ENCODE measurements around the gene IL25. TPM values are rescaled to one million over a fixed set of nuclear protein-coding genes. Genes with fewer than 3 reads are reported as not detected.
"Not testable (repeated sequence)": the region's sequence is repeated elsewhere in the genome, so short reads cannot be mapped to it uniquely, and the experiment has no call there.

The IL25 gene
- total and polyA plus RNA-seq, 7 experiments from 2014 or later = not detected

DNA sequence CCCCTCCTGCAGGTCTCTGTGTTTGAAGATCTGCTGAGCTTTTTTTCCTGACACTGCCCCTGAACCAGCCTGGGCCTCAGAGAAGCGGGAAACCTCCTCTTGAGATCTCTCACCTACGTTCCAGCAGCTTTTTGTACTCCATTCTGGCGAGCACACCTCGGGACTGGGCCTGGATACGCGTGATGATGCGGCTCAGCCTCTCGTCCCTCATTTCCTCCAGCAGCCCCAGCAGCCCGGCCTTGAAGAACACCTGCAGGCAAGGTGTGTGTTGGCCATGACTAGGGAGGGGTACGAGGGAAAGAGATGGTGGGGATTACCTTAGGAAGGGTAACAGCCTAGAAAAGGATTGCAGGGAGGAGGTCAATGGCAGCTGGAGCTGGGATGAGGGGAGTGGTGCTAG is 52.6 kb downstream of the IL25 start:
- Histone ChIP-seq H3K36me3 (ENCODE audit: control insufficient read depth in 2 of 3, insufficient read depth in 3 of 3, low read length in 3 of 3) (no peaks in the 10 kb centered on the region), H3K27me3 (ENCODE audit: control insufficient read depth in 2 of 2, insufficient read depth in 2 of 2, low read length in 2 of 2) (no peaks in the 10 kb centered on the region), H3K4me1 (ENCODE audit: control insufficient read depth in 2 of 2, insufficient read depth in 2 of 2, low read length in 2 of 2) (no peaks in the 10 kb centered on the region), H3K4me3 (ENCODE audit: low read length) (no peak overlapping the region), H3K27ac (ENCODE audit: low read depth, low read length) (no peak overlapping the region), H3K9me3 (ENCODE audit: control insufficient read depth in 2 of 3, low read length in 3 of 3) (no peaks in the 10 kb centered on the region)
- H3K27ac Mint-ChIP-seq = peak overlapping the region in 1 of 9 donors; percentile 47
- H3K27me3 Mint-ChIP-seq = peaks cover 0 to 3% (median 2%) of the 10 kb centered on the region in 5 donors
- CTCF ChIA-PET = no interaction called here
- peaks cover 0 to 21% (median 0%) of the 10 kb centered on the region in 7 donors for H3K4me1 Mint-ChIP-seq
- DNase-seq = no peak
- POLR2A ChIA-PET = no interaction called here
- H3K4me3 Mint-ChIP-seq = no peak overlapping the region
- no peak for ATAC-seq
- intact Hi-C loops (cut with micrococcal nuclease) = no loop called here
- no peaks in the 10 kb centered on the region for H3K36me3 Mint-ChIP-seq
- H3K9me3 Mint-ChIP-seq = no peaks in the 10 kb centered on the region

DNA sequence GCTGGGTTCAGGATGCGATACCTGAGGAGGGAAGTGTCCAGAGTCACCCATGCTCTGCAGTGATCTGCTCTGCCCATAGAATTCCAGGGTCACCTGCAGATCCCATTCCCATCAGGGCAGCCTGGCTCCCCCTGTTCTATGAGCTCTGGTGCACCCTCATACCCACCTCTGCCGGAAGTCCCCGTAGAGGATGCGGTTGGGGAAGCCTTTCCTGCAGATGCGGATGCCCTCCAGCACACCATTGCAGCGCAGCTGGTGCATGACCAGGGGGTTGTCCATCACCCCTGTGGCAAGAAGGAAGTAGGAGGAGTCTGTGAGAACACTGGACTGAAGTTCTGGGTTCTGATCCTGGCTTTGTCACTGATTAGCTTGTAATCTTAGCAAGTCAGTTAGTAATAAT is 53.2 kb downstream of the IL25 start:
- H3K36me3 ChIP-seq (ENCODE audit: control insufficient read depth in 2 of 3, insufficient read depth in 3 of 3, low read length in 3 of 3); intact Hi-C loops (cut with micrococcal nuclease); H3K36me3 Mint-ChIP-seq; H3K27ac ChIP-seq (ENCODE audit: low read depth, low read length); H3K27me3 ChIP-seq (ENCODE audit: control insufficient read depth in 2 of 2, insufficient read depth in 2 of 2, low read length in 2 of 2); H3K9me3 Mint-ChIP-seq; POLR2A ChIA-PET; H3K9me3 ChIP-seq (ENCODE audit: control insufficient read depth in 2 of 3, low read length in 3 of 3); H3K4me1 ChIP-seq (ENCODE audit: control insufficient read depth in 2 of 2, insufficient read depth in 2 of 2, low read length in 2 of 2); ATAC-seq; H3K27me3 Mint-ChIP-seq; H3K4me3 ChIP-seq (ENCODE audit: low read length); H3K4me3 Mint-ChIP-seq; DNase-seq: not testable (repeated sequence)
- Mint-ChIP-seq H3K27ac (peak overlapping the region in 1 of 9 donors; percentile 26), H3K4me1 (peaks cover 0 to 18% (median 0%) of the 10 kb centered on the region in 7 donors)
- CTCF ChIA-PET = interaction anchor here (0.5 kb wide), 1 partner anchor 366 kb away, joined by 3 read pairs; no protein-coding TSS in a partner anchor

Small RNA genes lying within 50 kb of the gene (microRNA-seq; reads per million reads assigned to microRNA genes)
- gene MIR208A (ENCODE audit: borderline microRNAs expressed) (not detected), gene MIR208B (ENCODE audit: borderline microRNAs expressed) (not detected)

Other genes with a start within 250 kb of the IL25 start
- gene SLC7A8, start 189.1 kb upstream of the IL25 start, total RNA-seq = 1 to 10 TPM in 4 of 5 experiments, under 1 TPM in 1; 0.36 to 7.7 (median 2.5) TPM
- 1 to 10 TPM; 1.2 to 4.0 TPM for gene SLC7A8, start 189.1 kb upstream of the IL25 start, polyA plus RNA-seq
- not detected for gene RNF212B, start 134.9 kb upstream of the IL25 start, total RNA-seq
- not detected for gene RNF212B, start 134.9 kb upstream of the IL25 start, polyA plus RNA-seq
- gene HOMEZ, start 86.7 kb upstream of the IL25 start, total RNA-seq = 10 to 100 TPM in 3 of 5 experiments, 1 to 10 TPM in 2; 5.2 to 20.4 (median 15.5) TPM
- gene HOMEZ, start 86.7 kb upstream of the IL25 start, polyA plus RNA-seq = 1 to 10 TPM; 6.9 to 8.6 TPM
- gene PPP1R3E, start 70.0 kb upstream of the IL25 start, total RNA-seq = 100 to 1,000 TPM in 2 of 5 experiments, 10 to 100 TPM in 3; 35.7 to 138 (median 67.0) TPM
- gene PPP1R3E, start 70.0 kb upstream of the IL25 start, polyA plus RNA-seq = 1 to 10 TPM; 1.6 to 2.9 TPM
- gene BCL2L2, start 66.0 kb upstream of the IL25 start, total RNA-seq = 1 to 10 TPM; 2.8 to 8.0 (median 5.6) TPM
- gene BCL2L2, start 66.0 kb upstream of the IL25 start, polyA plus RNA-seq = not detected
- 100 to 1,000 TPM; 176 to 213 (median 196) TPM for gene PABPN1, start 51.4 kb upstream of the IL25 start, total RNA-seq
- gene PABPN1, start 51.4 kb upstream of the IL25 start, polyA plus RNA-seq = 10 to 100 TPM; 57.5 to 94.5 TPM
- gene SLC22A17, start 19.9 kb upstream of the IL25 start, total RNA-seq = 10 to 100 TPM in 3 of 5 experiments, 1 to 10 TPM in 2; 1.9 to 30.0 (median 22.6) TPM
- 10 to 100 TPM in 1 of 2 donors, 1 to 10 TPM in 1; 9.7 to 10.8 TPM for gene SLC22A17, start 19.9 kb upstream of the IL25 start, polyA plus RNA-seq
- not detected for gene EFS, start 7.6 kb upstream of the IL25 start, total RNA-seq
- gene EFS, start 7.6 kb upstream of the IL25 start, polyA plus RNA-seq = not detected
- gene CMTM5, start 4.2 kb downstream of the IL25 start, total RNA-seq = not detected
- gene CMTM5, start 4.2 kb downstream of the IL25 start, polyA plus RNA-seq = not detected
- under 1 TPM in 1 of 5 experiments, not detected in 4; 0.27 TPM for gene MYH6, start 35.5 kb downstream of the IL25 start, total RNA-seq
- gene MYH6, start 35.5 kb downstream of the IL25 start, polyA plus RNA-seq = not detected
- not detected for gene MYH7, start 62.9 kb downstream of the IL25 start, total RNA-seq
- not detected for gene MYH7, start 62.9 kb downstream of the IL25 start, polyA plus RNA-seq
- gene NGDN, start 96.9 kb downstream of the IL25 start, total RNA-seq = 100 to 1,000 TPM in 1 of 5 experiments, 10 to 100 TPM in 4; 52.9 to 152 (median 74.0) TPM
- gene NGDN, start 96.9 kb downstream of the IL25 start, polyA plus RNA-seq = 100 to 1,000 TPM; 101 to 112 TPM
- gene ZFHX2, start 179.0 kb downstream of the IL25 start, total RNA-seq = 1 to 10 TPM in 1 of 5 experiments, under 1 TPM in 4; 0.45 to 2.6 (median 0.49) TPM
- not detected for gene ZFHX2, start 179.0 kb downstream of the IL25 start, polyA plus RNA-seq
- gene THTPA, start 183.5 kb downstream of the IL25 start, total RNA-seq = 10 to 100 TPM; 16.4 to 26.7 (median 19.2) TPM
- gene THTPA, start 183.5 kb downstream of the IL25 start, polyA plus RNA-seq = 10 to 100 TPM; 17.9 to 18.1 TPM
- gene AP1G2, start 195.0 kb downstream of the IL25 start, total RNA-seq = 100 to 1,000 TPM; 266 to 548 (median 293) TPM
- 100 to 1,000 TPM in 1 of 2 donors, 10 to 100 TPM in 1; 66.4 to 113 TPM for gene AP1G2, start 195.0 kb downstream of the IL25 start, polyA plus RNA-seq
- 1 to 10 TPM in 1 of 5 experiments, under 1 TPM in 1, not detected in 3; 0.16 to 1.2 TPM for gene JPH4, start 206.0 kb downstream of the IL25 start, total RNA-seq
- gene JPH4, start 206.0 kb downstream of the IL25 start, polyA plus RNA-seq = under 1 TPM in 1 of 2 donors, not detected in 1; 0.13 TPM

Measured in naive thymus-derived CD4-positive, alpha-beta T cell (primary cell).